ENCODE measurements around the gene TTC7B. TPM values are rescaled to one million over a fixed set of nuclear protein-coding genes. Genes with fewer than 3 reads are reported as not detected.

The TTC7B gene
- polyA plus RNA-seq, 1 donor from 2014 or later, result 19.9 TPM

DNA sequence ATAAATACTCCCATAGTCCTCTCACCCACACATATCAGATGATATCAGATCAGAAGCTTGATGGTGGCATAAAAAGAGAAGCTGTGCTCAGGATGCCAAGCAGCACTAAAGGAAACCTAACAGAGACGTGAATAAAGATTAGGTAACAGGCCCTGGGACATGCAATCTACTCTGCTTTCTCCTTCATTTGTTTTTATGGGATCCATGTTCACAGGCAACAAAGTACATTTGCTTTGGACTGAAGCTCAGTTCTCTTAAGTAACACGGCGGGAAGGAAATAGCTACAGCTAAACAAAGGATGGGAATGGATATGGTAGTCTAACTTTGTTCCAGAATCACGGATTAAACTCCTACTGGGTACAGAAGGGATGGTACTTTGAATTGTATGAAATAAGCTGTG, 119.5 kb downstream of the TTC7B start:
- H3K9me2 ChIP-seq (ENCODE audit: insufficient read depth, low read length), result no peaks in the 10 kb centered on the region
- H3K36me3 ChIP-seq (ENCODE audit: insufficient read depth, low read length), result peaks cover 3% of the 10 kb centered on the region
- no peak overlapping the region for H3K4me3 ChIP-seq (ENCODE audit: low read length)
- no peak overlapping the region for H2AFZ ChIP-seq (ENCODE audit: low read depth, low read length)
- no peak for TF ChIP-seq POLR2AphosphoS5 (IDR thresholded peaks at IDR 0.05)
- no peak for TF ChIP-seq REST (IDR thresholded peaks at IDR 0.05; ENCODE audit: borderline replicate concordance)
- TF ChIP-seq, protein P1, sequence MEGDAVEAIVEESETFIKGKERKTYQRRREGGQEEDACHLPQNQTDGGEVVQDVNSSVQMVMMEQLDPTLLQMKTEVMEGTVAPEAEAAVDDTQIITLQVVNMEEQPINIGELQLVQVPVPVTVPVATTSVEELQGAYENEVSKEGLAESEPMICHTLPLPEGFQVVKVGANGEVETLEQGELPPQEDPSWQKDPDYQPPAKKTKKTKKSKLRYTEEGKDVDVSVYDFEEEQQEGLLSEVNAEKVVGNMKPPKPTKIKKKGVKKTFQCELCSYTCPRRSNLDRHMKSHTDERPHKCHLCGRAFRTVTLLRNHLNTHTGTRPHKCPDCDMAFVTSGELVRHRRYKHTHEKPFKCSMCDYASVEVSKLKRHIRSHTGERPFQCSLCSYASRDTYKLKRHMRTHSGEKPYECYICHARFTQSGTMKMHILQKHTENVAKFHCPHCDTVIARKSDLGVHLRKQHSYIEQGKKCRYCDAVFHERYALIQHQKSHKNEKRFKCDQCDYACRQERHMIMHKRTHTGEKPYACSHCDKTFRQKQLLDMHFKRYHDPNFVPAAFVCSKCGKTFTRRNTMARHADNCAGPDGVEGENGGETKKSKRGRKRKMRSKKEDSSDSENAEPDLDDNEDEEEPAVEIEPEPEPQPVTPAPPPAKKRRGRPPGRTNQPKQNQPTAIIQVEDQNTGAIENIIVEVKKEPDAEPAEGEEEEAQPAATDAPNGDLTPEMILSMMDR (IDR thresholded peaks at IDR 0.05; ENCODE audit: poor library complexity, severe bottlenecking), result no peak
- no peak for TF ChIP-seq TAF1 (IDR thresholded peaks at IDR 0.05; ENCODE audit: low read depth)
- no peak for TF ChIP-seq MXI1 (conservative IDR thresholded peaks at IDR 0.05; ENCODE audit: poor library complexity, severe bottlenecking)
- no peak for TF ChIP-seq EZH2 (IDR thresholded peaks at IDR 0.05; ENCODE audit: borderline replicate concordance, insufficient read depth, low read length, poor library complexity, severe bottlenecking)
- no peak for TF ChIP-seq EP300 (conservative IDR thresholded peaks at IDR 0.05; ENCODE audit: poor library complexity, severe bottlenecking)
- no peak for TF ChIP-seq RAD21 (conservative IDR thresholded peaks at IDR 0.05)
- TF ChIP-seq SMC3 (conservative IDR thresholded peaks at IDR 0.05; ENCODE audit: poor library complexity), result no peak
- no peaks in the 10 kb centered on the region for H3K79me2 ChIP-seq (replicated peaks; ENCODE audit: insufficient read depth, low read length)
- H3K27me3 ChIP-seq (ENCODE audit: insufficient read depth, low read depth, low read length), result no peaks in the 10 kb centered on the region
- no peak overlapping the region for H3K4me2 ChIP-seq (ENCODE audit: low read length)
- H3K27ac ChIP-seq (ENCODE audit: low read length), result no peak overlapping the region
- H3K9ac ChIP-seq (ENCODE audit: low read length), result no peak overlapping the region
- peaks cover 2% of the 10 kb centered on the region for H3F3A ChIP-seq (ENCODE audit: insufficient read depth, low read length, poor library complexity, severe bottlenecking)
- no peaks in the 10 kb centered on the region for H4K20me1 ChIP-seq (ENCODE audit: insufficient read depth)
- no peaks in the 10 kb centered on the region for H3K9me3 ChIP-seq (ENCODE audit: low read length)

GRCh38 chr14:90695997-90696660, 120.1 kb downstream of the TTC7B start:
- Histone ChIP-seq H4K20me1 (ENCODE audit: insufficient read depth) (no peaks in the 10 kb centered on the region), H2AFZ (ENCODE audit: low read depth, low read length) (no peak overlapping the region), H3K9ac (ENCODE audit: low read length) (no peak overlapping the region), H3F3A (ENCODE audit: insufficient read depth, low read length, poor library complexity, severe bottlenecking) (peaks cover 2% of the 10 kb centered on the region), H3K4me3 (ENCODE audit: low read length) (no peak overlapping the region), H3K9me2 (ENCODE audit: insufficient read depth, low read length) (no peaks in the 10 kb centered on the region), H3K79me2 (replicated peaks; ENCODE audit: insufficient read depth, low read length) (no peaks in the 10 kb centered on the region), H3K4me2 (ENCODE audit: low read length) (no peak overlapping the region), H3K9me3 (ENCODE audit: low read length) (no peaks in the 10 kb centered on the region), H3K27me3 (ENCODE audit: insufficient read depth, low read depth, low read length) (no peaks in the 10 kb centered on the region), H3K36me3 (ENCODE audit: insufficient read depth, low read length) (peaks cover 3% of the 10 kb centered on the region), H3K27ac (ENCODE audit: low read length) (no peak overlapping the region)
- TF ChIP-seq REST (IDR thresholded peaks at IDR 0.05; ENCODE audit: borderline replicate concordance), result no peak
- no peak for TF ChIP-seq EP300 (conservative IDR thresholded peaks at IDR 0.05; ENCODE audit: poor library complexity, severe bottlenecking)
- no peak for TF ChIP-seq MXI1 (conservative IDR thresholded peaks at IDR 0.05; ENCODE audit: poor library complexity, severe bottlenecking)
